GM21825 (cell line): Measurements from ENCODE around the gene CRISPLD2.

ENCODE experiments used
- ATAC-seq: cut with Tn5 transposase; IDR thresholded peaks from one replicate; pipeline ENCODE4 v1.9.1; 2021; ENCODE audit warnings: mild to moderate bottlenecking, moderate library complexity; ENCODE audit not compliant: unreplicated experiment

The CRISPLD2 gene

DNA sequence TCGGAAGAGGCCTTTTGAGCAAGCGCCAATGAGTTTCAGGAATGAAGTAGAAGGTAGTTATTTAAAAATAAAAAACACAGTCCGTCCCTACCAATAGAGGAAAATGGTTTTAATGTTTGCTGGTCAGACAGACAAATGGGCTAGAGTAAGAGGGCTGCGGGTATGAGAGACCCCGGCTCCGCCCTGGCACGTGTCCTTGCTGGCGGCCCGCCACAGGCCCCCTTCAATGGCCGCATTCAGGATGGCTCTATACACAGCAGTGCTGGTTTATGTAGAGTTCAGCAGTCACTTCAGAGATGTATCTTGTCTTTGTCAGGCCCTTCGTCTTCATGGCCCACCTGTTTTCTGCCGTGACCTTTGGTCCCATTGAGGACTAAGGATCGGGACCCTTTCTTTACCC is 87.3 kb downstream of the CRISPLD2 start:
- ATAC-seq: no peak

DNA sequence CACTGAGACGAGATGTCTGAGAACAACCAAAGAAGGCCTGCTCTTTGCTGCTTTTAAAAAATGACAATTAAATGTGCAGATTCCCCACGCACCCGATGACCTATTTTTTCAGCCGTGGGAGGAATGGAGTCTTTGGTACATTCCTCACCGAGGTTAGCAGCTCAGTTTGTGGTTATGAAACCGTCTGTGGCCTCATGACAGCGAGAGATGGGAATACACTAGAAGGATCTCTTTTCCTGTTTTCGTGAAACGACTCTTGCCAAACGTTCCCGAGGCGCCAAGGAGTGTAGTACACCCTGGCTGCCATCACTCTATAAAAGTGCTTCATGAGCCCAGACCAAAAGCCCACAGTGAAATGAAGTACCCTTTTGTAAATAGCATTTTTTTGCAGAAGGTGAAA is 87.8 kb downstream of the CRISPLD2 start:
- no peak for ATAC-seq

- no peak for ATAC-seq
These were observed 89.8 kb downstream of the CRISPLD2 start for GRCh38 chr16:84909476-84910085.

DNA sequence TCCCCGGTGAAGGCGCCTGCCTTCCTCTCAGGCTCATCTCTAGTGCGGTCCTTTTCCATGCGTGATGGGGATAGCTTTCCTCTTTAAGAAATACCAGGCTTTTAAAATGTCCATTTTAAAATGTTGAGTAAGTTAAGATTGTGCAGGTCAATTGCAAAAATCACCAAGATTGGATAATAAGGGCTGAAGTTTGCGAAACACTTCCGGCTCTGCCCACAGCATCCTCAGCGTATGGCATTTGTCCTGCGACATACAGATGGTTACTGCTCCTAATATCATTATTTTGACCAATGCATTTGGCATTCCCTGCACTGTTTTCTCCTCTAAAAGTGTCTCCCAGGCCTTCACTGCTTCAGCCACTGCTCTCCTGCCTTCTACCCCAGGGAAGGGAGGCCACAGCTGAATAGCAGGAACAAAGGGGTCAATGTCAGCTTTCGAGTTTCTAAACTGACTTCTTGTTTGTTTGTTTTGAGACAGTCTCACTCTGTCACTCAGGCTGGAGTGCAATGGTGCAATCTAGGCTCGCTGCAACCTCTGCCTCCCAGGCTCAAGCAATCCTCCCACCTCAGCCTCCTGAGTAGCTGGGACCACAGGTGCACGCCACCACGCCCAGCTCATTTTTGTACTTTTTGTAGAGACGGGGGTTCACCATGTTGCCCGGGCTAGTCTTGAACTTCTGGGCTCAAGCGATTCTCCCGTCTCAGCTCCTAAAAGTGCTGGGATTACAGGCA is 91.9 kb downstream of the CRISPLD2 start:
- ATAC-seq: no peak

DNA sequence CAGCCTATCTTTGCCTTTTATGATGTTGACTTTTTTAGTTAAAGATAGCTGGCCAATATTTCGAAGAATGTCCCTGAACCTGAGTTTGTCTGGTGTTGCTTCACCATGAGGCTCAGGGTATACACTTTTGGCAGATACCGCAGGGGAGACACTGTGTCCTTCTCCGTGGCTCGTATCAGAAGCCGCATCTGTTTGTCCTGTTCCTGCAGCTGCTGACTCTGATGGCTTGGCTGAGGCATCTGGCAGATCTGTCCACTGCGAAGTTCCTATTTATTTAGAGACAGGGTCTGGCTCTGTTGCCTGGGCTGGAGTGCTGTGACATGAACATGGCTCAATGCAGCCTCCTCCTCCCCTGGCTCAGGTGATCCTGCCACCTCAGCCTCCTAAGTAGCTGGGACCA is 93.5 kb downstream of the CRISPLD2 start:
- no peak for ATAC-seq

- ATAC-seq: no peak
These were observed 94.5 kb downstream of the CRISPLD2 start for GRCh38 chr16:84914273-84914672.

DNA sequence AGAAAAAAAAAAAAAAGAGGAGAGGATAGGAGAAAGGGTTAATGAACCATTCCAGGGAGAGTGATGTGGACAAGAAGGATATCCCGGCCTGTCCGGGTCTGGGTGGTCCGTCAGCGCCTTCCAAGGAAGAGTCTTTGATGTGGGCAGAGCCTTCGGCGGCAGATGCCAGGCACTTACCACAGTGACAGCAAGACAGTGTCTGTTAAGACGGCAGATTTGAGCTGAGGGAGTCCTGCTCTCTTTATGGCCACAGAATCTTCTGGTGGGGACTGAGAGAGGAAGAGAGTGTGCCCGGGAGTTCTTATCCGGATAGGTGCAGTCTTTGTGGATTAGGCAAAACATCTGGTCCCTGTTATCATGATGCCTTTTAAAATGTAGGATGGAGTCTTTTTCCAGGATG is 96.4 kb downstream of the CRISPLD2 start:
- no peak for ATAC-seq

- ATAC-seq: no peak
These were observed 97.1 kb downstream of the CRISPLD2 start for GRCh38 chr16:84916850-84917249.

- no peak for ATAC-seq
These were observed 97.7 kb downstream of the CRISPLD2 start for GRCh38 chr16:84917492-84917891.

GRCh38 chr16:84918006-84918909 is 98.5 kb downstream of the CRISPLD2 start:
- no peak for ATAC-seq

DNA sequence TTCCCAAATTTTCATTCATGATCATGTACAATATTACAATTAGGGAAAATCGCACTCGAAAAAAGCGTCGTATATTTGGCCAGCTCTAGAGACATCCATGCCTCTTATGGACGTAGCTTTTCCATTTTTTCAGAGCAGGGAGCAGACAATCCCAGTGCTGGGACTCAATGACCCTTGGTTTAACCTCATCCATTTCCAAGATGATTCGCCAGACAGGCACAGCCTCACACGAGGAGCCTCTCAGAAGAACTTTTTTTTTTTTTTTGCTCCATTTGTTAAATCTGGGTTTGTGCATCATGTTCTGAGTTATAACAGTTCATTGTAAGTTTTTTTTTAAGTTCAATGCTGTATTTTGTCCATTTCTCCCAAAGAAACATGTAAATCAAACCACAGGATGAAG is 99.5 kb downstream of the CRISPLD2 start:
- no peak for ATAC-seq

DNA sequence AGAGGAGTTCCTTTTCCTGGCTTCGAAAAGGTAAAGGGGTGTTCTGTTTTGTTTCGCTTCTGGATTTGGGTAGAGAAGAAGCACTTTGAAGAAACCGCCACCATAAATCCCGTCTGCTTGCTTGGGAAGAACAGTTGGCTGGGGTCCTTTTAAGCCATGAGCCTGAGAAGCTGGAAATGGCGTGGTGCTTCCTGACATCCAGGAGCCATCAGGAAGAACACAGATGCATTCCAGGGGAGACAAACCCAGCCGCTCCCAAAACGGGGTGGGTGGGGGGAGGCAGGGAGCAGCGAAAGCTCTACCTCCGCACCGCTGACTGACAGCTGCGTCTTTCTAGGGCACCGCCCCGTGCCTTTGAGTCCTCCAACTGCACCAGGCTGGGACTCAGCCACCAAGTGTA is 99.9 kb downstream of the CRISPLD2 start:
- no peak for ATAC-seq

DNA sequence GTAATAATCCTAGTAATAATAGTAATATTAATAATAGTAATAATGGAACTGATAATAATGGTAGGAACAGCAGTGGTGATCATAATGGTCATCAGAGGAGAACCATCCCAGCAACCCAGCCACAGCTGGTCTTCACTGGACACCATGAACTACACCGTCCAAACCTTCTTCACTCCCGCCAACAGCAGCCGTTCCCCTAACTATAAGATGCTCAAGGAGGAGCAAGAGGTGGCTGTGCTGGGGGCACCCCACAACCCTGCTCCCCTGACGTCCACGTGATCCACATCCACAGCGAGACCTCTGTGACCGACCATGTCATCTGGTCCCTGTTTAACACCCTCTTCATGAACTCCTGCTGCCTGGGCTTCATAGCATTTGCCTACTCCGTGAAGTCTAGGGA is 100.5 kb downstream of the CRISPLD2 start:
- no peak for ATAC-seq

DNA sequence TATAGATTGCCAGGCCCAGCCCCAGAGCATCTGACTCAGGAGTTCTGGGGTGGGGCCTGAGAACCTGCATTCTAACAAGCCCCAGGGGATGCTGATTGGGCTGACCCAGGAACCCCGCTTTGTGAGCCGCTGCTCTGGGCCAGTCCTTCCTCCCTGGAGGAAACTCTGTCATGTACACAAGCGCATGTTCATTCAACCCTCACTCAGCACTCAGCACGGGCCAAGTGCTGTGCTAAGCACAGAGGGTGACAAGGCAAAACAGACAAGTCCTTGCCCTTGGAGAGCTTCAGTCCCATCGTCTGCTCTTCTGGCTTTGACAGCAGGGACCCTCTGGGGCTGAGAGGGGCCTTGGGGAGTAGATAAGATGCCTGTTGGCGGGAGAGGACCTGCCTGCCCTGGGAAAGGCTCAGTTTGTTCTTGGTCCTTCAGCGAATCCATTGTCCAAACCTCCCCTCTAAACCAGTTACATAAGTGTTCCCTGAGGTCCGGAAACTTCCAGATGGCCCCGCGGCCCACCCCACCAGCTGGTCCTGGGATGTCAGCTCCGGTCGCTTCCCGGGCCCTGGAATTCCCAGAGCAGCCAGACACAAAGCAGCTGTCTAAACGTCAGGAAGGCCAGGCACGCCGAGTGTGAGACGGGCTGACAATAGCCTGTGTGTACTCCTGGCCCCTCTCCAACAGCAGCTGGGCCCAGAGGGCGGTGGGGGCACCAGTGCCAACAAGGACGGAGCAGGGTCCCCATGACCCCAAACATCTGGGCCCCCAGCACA is 102.8 kb downstream of the CRISPLD2 start:
- ATAC-seq: no peak

DNA sequence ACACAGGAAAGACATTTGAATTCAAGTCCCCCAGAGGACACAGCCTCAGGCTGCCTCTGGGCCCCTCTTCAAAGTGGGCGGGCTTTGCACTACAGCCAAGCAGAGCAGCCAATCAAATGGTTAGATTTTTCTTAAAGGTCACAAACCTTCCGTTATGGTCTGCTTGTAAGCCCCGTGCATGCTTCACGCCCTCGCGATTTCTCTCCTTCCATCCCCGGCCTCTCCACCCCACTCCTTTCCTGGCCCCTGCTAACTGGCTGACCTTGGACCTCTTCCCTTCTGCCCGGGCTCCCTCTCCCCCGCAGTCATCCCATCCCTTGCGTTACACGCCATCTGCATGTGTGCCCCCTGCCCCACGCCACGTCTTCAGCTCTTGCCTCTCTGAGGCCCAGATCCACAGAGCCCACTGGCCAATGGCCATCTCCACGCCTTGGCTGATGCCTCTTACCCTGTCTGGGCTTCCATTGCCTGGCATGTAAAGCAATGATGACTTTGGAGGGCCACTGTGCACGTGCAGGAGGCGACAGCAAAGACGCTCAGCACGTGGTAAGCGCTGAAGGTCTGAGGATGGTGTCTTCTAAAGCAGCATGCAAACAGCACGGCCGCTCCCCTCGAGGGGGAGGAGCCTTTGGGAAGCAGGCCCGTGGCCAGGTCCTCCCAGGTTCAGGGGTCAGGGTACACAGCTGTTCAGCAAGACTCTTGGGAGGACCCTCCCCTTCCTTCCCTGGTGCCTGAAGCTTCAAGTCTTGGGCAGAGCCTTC is 104.7 kb downstream of the CRISPLD2 start:
- no peak for ATAC-seq

GRCh38 chr16:84925092-84925772 is 105.4 kb downstream of the CRISPLD2 start:
- ATAC-seq: no peak

GRCh38 chr16:84925773-84926372 is 106.1 kb downstream of the CRISPLD2 start:
- ATAC-seq: no peak

DNA sequence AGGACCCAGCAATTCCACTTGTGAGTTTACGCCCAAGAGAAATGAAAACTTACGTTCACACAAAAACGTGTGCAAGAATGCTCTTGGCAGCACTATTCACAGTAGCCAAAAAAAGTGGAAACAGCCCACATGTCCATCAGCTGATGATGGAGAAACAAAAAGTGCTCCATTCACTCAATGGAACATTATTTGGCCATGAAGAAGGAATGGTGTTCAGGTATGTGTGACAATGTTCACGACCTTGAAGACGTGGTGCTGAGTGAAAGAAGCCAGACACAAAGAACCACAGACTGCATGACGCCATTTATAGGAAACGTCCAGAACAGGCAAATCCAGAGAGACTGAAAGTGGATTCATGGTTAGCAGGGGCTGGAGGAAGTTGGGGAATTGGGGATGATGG is 106.7 kb downstream of the CRISPLD2 start:
- ATAC-seq: no peak
